Measurements from ENCODE around the gene PHF5A. TPM values are rescaled to one million over a fixed set of nuclear protein-coding genes. Genes with fewer than 3 reads are reported as not detected.

The PHF5A gene
- total RNA-seq, 1 experiment from 2014 or later = 80.4 TPM

- Histone ChIP-seq H3F3A (ENCODE audit: low read length, unreplicated experiment) (no peaks in the 10 kb centered on the region), H3K9me3 (ENCODE audit: low read length) (no peaks in the 10 kb centered on the region), H3K27ac (ENCODE audit: low read length) (no peak overlapping the region), H2AFZ (ENCODE audit: low read length) (no peak overlapping the region), H3K4me2 (ENCODE audit: low read length) (no peak overlapping the region), H3K9ac (ENCODE audit: low read length) (no peak overlapping the region), H3K36me3 (ENCODE audit: low read depth, low read length) (no peaks in the 10 kb centered on the region; the same call in 1 of the 2 replicates), H3K4me1 (ENCODE audit: insufficient read depth, low read length) (no peaks in the 10 kb centered on the region), H3K27me3 (ENCODE audit: low read length) (no peaks in the 10 kb centered on the region), H3K4me3 (ENCODE audit: low read length) (no peak overlapping the region), H3K79me2 (ENCODE audit: low read length) (peaks cover 39% of the 10 kb centered on the region), H4K20me1 (ENCODE audit: low read length) (no peaks in the 10 kb centered on the region), H3K9me2 (replicated peaks; ENCODE audit: low read length) (no peaks in the 10 kb centered on the region)
- intact Hi-C loops (cut with micrococcal nuclease) = no loop called here
- no TSS peak for BruUV-seq (replicated peaks)
- TF ChIP-seq, protein P1, sequence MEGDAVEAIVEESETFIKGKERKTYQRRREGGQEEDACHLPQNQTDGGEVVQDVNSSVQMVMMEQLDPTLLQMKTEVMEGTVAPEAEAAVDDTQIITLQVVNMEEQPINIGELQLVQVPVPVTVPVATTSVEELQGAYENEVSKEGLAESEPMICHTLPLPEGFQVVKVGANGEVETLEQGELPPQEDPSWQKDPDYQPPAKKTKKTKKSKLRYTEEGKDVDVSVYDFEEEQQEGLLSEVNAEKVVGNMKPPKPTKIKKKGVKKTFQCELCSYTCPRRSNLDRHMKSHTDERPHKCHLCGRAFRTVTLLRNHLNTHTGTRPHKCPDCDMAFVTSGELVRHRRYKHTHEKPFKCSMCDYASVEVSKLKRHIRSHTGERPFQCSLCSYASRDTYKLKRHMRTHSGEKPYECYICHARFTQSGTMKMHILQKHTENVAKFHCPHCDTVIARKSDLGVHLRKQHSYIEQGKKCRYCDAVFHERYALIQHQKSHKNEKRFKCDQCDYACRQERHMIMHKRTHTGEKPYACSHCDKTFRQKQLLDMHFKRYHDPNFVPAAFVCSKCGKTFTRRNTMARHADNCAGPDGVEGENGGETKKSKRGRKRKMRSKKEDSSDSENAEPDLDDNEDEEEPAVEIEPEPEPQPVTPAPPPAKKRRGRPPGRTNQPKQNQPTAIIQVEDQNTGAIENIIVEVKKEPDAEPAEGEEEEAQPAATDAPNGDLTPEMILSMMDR (conservative IDR thresholded peaks at IDR 0.05; ENCODE audit: low read depth, low read length) = no peak
- TF ChIP-seq EZH2phosphoT487 (IDR thresholded peaks at IDR 0.05; ENCODE audit: borderline replicate concordance, low read length) (no peak), EZH2 (IDR thresholded peaks at IDR 0.05; ENCODE audit: low read length, unreplicated experiment) (no peak)
- ATAC-seq (no peak), DNase-seq (no peak)
- CTCF ChIA-PET = no interaction called here
- POLR2A ChIA-PET (ENCODE audit: unreplicated experiment) = no interaction called here
These were observed 29.9 kb upstream of the PHF5A start for GRCh38 chr22:41498303-41498835.

DNA sequence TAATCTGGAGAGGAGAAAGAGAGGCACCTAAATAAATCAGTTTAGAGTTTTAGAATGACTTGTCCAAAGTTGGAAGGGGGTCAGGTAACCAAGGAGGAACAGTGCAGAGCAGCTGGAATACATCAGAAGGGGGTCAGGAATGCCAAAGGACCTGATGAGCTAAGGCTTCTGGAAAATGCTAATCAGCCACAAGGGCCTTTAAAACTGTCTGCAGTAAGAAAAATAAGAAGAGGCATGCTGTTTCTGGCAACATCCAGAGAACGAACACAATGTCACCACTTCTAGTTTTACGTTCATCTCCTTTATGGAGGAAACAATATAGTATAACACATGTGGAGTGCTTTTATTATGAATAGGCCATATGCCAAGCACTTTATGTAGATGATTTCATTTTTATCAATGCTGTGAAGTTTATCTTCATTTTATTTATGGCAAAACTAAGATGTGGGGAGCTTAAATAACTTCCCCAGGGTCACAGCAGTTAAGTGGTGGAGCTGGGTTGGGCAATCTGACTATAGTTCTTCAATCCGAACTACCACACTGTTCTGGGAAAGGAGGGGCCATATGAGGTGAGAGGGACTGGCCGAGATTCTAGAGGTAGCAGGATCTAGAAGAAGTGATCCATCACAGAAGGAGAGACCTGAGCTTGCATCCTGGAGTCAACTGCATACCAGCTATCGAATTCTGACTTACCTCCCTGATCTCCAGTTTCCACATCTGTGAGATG lies 23.0 kb upstream of the PHF5A start:
- no peak overlapping the region for H3K27ac ChIP-seq (ENCODE audit: low read length)
- no peak for DNase-seq
- BruUV-seq (replicated peaks) = no TSS peak
- H3K4me2 ChIP-seq (ENCODE audit: low read length) = no peak overlapping the region
- ATAC-seq = no peak
- no peak overlapping the region for H3K9ac ChIP-seq (ENCODE audit: low read length)
- H3K36me3 ChIP-seq (ENCODE audit: low read depth, low read length) = no peaks in the 10 kb centered on the region; the same call in 1 of the 2 replicates
- H3K9me3 ChIP-seq (ENCODE audit: low read length) = no peaks in the 10 kb centered on the region
- H3K9me2 ChIP-seq (replicated peaks; ENCODE audit: low read length) = no peaks in the 10 kb centered on the region
- ChIA-PET POLR2A (ENCODE audit: unreplicated experiment) (no interaction called here), CTCF (interaction anchor here (0.5 kb wide), 1 partner anchor 114 kb away, joined by 5 read pairs; no protein-coding TSS in a partner anchor)
- TF ChIP-seq EZH2phosphoT487 (IDR thresholded peaks at IDR 0.05; ENCODE audit: borderline replicate concordance, low read length) = no peak
- no peak for TF ChIP-seq EZH2 (IDR thresholded peaks at IDR 0.05; ENCODE audit: low read length, unreplicated experiment)
- TF ChIP-seq, protein P1 (conservative IDR thresholded peaks at IDR 0.05; ENCODE audit: low read depth, low read length) = no peak
- H3K4me3 ChIP-seq (ENCODE audit: low read length) = no peak overlapping the region
- H3K79me2 ChIP-seq (ENCODE audit: low read length) = peaks cover 89% of the 10 kb centered on the region
- no peaks in the 10 kb centered on the region for H3F3A ChIP-seq (ENCODE audit: low read length, unreplicated experiment)
- no peaks in the 10 kb centered on the region for H4K20me1 ChIP-seq (ENCODE audit: low read length)
- H3K4me1 ChIP-seq (ENCODE audit: insufficient read depth, low read length) = no peaks in the 10 kb centered on the region
- intact Hi-C loops (cut with micrococcal nuclease) = no loop called here
- no peaks in the 10 kb centered on the region for H3K27me3 ChIP-seq (ENCODE audit: low read length)
- H2AFZ ChIP-seq (ENCODE audit: low read length) = no peak overlapping the region
